NCI-H2029 treated with DMSO at 0.1 percent for 48 hours (cell line): ENCODE measurements around the gene RAB25.

Source experiments
- DNase-seq: peaks from one replicate; lab custom pipeline; 2025; lab: John Stamatoyannopoulos, UW

RAB25 gene

GRCh38 chr1:156079762-156080161, 18.8 kb downstream of the RAB25 start:
- no peak for DNase-seq

DNA sequence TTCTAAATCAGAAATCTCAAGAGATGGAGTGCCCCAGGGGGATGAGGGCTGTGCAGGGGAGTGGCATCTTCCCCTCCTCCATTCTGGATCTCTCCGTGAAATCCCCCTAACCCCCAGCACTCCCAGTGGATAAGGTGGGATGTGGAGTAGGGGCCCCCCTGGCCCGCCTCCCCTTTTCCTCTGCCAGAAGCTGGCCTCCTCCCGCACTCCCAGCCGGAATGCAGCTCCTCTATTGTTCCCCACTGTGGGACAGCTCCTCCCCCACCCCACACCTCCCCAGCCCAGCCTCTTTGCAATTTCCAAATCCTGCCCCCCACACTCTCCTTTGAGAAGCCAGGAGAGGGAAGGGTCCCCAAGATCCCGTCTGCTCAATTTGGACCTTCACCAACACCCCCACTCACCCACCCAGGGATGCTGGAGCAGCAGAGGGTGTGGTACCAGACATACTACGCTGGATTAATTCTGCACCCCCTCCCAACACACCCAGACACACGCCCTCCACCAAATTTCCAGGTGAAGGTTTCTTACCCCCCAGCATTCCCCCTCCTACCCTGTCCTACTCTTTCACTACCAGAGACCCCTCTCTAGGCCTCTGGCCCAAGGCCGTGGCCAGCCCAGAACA, 19.4 kb downstream of the RAB25 start:
- no peak for DNase-seq

DNA sequence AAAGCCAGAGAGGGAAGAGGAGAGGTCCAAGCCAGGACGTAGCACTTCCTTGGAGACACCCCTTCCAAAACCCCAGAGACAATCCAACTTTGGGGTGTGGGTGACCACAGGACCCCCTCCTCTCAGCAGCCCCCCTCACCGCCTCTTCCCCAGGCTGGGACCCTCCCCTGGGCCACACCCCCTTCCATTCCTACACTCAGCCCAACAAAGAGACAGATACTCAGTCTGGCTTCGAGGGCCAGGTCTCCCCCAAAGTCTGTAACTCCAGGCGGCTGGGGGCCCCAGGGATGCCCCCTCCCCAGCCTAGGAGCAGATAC, 19.9 kb downstream of the RAB25 start:
- no peak for DNase-seq

DNA sequence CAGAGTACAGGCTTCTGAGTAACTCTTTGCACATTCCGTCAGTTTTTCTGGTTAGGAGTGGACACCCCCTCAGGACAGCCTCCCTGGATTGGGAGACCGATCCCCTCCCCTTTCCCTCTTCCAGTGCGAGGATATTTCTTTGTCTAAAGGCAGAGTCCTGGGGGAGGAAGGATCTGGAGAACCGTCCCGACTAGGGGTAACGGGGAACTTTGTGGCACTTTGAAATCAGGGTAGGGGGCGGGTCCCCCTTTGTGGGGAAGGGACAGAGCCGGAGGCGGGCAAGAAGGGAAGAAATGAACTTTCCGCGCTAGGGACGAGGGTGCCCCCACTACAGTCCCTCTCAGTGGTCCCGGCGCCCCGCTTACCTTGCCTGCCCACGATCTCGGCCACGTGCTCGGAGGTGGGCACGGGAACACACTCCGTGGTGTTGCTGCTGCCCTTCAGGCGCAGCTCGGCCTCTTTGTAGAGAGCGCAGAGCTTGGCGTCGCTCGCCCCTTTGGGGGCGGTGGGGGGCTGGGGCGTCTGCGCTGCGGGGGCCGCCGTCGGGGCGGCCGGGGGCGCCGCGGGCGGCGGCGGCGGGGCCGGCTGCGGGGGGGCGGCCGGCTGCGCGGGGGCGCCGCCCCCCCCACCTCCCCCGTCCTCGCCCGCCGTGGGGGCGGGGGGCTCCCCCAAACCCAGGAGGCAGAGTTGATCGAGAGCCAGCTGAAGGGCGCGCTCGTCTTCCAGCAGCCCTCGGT, 20.4 kb downstream of the RAB25 start:
- DNase-seq: no peak

GRCh38 chr1:156081917-156082308, 21.0 kb downstream of the RAB25 start:
- DNase-seq: no peak

DNA sequence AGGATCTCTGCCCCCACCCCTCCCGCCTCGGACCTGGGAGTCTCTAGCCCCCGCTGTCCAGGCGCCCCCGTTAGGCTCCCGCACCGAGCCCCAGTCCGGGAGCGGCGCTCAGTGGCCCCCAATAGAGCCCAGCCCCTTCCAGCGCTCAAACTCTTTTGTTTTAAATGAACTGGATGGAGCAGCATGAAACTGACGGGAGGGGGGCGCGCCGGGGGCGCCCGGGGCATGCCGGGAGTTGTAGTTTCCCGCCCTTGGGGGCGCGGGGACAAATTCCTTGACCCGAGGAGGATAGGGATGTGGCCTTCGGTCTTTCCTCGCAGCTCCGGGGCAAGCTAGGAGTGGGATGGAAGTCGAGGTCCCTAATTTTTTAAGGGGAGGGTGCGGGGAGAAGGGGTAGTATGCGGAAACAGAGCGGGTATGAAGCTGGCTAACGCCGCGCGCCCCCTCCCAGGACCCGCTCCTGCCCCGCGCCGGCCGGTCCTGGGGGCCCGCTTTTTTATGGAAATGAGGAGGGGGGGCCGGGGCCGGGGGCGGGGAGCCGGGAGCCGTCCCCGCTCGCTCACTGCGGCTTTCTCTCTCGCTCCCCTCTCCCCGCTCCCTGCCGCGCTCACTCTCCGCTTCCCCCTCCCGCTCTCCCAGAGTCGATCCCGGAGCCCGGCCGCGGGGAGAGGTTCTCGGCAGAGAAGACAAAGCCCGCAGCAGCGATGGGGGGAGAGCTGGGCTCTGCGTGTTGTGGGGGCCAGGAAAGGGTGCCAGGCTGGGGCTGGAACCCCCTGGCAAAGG, 21.5 kb downstream of the RAB25 start, which contains the start of gene MEX3A:
TSS of gene MEX3A (minus strand) at position 157 of the 783 bp plus-strand sequence. CDS start 467 bp downstream, outside the sequence.
- peak; percentile 28 for DNase-seq

DNA sequence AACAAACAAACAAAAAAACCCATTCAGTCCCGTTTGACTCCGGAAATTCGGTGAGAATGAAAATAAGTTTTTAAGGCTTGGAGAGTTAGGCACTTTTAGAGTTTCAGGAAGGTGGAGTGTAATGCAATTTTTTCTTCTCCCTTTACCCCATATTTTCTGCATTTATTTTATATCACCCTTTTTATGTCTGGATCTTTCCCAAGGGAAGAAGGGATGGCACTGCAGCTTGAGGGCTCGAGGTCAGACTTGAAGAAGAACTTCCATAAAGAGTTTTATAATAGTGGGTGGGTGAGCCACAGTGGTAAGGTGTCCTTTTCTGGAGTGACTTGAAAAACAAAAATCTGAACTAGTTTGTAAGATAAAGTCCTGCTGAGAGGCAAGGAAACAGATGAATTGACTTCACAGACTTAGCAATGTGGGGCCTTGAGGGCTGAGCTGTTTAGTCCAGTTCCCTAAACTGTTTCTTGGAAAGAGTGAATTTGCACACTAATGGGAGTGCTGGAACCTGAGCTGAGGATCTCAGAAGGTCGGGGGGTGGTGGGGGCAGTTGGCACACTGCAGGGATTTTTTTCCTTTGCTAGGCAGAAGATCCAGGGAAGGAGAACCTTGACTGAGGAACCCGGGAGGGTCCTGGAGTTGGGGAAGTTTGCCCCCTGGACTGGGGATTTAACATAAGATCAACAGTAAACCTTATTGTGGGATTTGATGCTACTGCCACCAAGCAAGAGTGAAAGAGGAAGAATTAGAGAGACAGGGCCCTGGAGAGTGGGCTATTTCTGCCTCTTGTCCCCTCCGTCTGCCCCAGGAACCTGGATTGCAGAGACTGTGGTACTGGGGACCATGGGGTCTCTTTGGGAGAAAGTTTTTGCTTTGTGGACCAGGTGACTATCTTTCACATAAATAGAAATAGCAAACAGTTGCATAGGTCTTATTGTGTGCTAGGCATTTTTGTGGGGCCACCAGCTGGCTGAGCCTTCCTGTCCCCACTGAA, 23.1 kb downstream of the RAB25 start:
- no peak for DNase-seq

- DNase-seq: peak; percentile 56
These were observed 25.3 kb downstream of the RAB25 start for GRCh38 chr1:156086256-156086662.

DNA sequence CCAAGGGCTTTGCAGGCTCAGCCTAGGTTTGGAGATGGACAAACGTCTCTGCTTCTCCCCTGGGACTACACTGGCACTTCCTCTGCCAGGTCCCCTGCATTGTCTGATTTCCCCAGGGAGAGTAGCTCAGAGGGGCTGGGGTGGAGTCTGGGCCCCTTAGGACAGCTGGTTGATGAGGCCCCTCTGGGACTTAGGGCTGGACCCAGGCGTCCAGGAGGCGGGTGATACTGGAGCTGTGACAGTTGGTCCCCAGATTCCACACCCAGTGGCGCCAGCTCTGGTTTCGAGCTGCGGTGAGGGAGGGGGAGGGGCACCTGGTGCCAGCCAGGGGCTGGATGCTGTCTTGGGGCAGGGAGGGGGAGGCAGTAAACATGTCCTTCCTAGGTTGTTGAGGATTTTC, 28.7 kb downstream of the RAB25 start:
- no peak for DNase-seq

DNA sequence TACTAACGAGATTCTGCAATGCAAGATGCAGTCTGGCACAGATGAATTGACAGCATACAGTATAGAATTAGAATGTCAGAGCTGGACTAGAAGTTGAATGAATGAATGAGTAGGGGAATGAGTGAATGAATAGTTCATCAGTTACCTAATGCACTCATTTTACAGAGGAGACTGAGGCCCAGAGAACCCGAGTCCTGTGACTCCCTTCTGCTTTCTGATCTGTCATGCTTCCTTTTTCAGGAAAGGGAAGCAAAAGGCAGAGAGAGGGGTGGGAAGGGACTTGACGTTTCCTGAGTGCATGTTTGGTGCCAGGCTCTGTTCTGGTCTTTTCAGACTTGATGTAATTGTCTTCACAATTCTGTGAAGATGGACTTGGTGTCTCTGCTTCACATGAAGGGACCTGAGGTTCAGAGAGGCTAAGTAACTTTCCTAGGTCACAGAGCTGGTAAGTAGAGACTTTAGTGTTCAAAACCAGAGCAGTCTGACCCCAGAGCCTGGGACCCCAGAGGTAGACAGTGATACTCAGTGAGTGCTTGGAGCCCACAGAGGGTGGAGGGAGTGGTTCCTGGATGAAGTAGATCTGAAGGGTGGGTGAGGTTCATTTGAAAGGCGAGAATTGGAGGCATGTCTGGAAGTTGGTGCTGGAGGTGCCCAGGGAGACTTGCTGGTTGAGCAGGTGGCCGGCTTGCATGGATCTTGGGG, 29.3 kb downstream of the RAB25 start:
- no peak for DNase-seq

DNA sequence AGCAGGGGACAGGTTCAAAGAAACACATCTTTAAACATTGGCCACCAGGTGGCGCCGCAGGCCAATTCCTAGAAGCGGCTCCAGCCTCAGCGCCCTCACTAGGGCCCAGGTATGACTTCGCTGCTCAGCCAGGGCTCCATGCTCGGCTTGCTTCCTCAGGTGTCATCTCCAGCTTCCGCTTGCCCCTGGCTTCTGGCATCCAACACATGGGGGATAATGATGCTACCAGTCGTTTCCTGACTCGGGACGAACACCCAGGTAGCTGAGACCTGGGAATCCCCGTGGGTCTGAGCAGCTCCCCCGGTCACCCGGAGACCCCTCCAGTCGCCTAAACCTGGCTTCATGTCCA, 29.9 kb downstream of the RAB25 start:
- DNase-seq: peak; percentile 29

DNA sequence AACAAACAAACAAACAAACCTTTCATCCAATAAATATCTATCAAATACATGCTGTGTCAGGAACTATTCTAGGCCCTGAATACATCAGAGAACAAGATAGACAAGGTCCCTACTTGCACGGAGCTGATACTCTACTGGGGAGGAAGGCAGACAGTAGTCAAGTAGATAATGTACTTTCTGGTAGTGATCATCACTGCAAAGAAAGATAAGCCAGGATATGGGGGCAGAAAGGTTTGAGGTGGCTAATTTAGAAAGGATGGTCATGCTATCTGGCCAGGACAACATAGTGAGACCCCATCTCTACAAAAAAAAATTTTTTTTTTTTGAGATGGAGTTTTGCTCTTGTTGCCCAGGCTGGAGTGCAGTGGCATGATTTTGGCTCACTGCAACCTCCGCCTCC, 30.6 kb downstream of the RAB25 start:
- DNase-seq: no peak

DNA sequence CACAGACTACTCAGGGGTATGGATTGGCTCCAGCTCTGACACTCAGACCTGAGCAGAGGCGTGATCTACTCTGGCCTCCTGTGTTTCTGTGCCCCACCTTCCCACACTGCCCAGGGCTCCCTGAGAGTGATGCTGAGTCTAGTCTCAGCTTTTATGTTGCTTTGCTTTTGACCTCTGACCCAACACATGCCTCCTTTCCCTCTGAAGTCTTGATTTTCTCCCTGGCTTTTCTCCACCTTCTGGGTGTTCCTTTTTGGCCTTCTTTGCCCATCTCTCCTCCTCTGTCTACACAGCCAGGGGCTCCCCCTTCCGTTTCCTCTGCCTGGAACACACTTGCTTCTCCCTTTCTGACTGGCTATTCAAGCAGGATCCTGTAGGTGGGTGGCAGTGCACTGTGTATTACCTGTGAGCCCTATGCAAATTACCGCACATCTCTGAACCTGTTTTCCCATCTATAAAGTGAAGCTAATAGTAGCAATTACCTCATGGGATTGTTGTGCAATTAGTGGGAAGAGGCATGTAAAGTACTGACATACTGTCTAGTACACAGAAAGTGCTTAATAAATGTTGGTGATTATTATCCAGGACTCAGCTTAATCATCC, 35.0 kb downstream of the RAB25 start:
- no peak for DNase-seq

- peak; percentile 13 for DNase-seq
These were observed 35.9 kb downstream of the RAB25 start for GRCh38 chr1:156096640-156097391.

DNA sequence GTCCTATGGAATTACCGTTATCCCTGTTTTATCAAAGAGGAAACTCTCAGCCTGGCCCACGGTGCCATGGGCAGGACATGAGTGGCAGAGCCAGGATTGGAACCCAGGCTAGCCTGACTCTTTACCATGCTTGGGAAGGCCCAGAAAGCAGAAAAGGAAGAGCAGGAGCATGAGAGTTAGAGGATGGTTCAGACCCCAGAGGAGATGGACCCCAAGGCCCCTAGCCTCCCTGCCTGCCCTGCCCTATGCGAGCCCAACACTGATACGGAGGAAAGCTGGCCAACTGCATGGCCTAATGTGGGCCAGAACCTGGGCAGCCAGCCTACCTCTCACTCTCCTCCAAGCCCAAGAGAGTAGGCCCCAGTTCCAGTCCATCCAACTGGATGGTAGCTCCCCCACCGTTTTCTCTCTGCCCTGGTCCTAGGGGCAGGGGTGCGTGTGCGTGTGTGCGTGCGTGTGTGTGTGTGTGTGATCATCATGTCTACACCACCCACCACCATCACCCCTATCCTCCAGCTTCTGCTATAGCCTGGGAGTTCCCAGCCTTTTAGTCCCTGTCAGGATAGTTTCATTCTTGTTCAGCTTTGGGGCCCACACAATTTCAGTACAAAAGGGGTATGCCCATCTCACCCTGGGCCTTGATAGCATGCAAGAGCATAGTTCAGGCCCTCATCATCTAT, 36.7 kb downstream of the RAB25 start:
- DNase-seq: no peak

GRCh38 chr1:156098784-156099183, 37.8 kb downstream of the RAB25 start:
- DNase-seq: no peak

DNA sequence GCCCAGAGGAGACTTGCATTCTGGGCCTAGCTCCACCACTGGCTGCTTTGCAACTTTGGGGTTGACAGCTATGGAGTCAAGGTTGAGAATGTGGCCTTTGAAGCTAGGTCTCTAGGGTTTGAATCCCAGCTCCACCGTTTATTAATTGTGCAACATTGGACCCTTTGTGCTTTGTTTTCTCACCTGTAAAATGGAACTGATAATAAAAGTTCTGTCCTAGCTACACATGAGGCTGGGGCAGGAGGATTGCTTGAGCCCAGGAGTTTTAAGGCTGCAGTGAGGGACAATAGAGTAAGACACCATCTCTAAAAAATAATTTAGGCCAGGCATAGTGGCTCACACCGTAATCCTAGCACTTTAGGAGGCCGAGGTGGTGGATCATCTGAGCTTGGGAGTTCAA, 38.3 kb downstream of the RAB25 start:
- DNase-seq: no peak

DNA sequence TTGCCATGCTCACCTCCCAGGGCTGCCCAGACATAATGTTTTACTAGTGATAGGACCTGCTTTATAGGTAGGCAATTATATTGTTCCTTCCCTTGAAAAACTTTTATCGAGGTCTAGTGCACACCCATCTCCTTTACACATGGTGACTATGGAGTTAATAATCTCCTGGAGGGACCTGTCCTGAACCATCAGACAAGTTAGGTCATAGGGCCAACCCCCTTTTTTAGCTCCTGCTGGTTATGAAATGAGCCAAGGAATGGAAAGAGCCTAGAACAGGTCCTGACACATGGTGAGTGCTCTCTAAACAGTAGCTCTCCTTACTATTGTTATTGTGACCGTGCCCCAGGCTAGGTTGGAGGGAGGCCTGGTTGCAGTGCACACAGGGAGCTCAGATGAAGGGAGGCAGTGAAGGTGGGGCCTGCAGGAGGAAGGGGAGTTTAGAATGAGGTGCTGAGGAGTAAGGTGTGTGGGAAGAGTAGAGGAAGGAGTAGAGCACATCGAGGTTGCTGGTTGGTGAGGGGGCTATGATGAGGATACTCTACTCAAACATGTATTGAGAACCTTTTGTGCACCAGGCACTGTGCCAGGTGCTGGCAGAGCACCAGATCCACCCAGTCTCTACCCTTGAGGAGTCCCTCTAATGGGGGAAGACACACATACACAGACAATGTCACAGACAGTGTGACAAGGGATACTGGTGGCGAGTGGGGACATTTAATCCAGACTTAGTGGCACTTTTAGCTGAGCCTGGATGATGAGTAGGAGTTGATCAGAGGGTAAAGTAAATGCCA, 39.4 kb downstream of the RAB25 start:
- peak; percentile 71 for DNase-seq

- no peak for DNase-seq
These were observed 40.9 kb downstream of the RAB25 start for GRCh38 chr1:156101880-156102279.
